NOMO-1 (cell line): ENCODE data around the gene CRIP1.

ENCODE experiments used
- DNase-seq, 2 experiments: peaks; one replicate each; lab custom pipeline; 2025; ENCODE audit not compliant: unreplicated experiment in 2 of 2; lab: John Stamatoyannopoulos, UW

The CRIP1 gene

DNA sequence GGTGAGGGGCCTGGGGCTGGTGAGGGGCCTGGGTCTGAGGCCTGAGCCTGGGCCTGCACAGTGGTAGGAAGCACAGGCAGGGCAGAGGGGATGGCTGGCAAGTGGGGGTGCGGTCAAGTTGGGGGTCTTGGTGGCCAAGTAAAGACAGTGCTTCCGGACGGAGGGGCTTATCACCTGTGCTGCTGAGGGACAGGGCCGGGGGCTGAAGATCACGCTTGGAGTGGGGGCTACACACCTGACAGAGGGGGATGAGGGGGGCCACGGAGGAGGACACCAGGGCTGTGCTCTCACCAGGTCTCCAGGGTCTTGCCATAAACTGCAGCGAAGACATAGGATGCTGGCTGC, 16.6 kb downstream of the CRIP1 start:
- DNase-seq, result no peak

GRCh38 chr14:105503935-105504692, 17.4 kb downstream of the CRIP1 start:
- no peak for DNase-seq

DNA sequence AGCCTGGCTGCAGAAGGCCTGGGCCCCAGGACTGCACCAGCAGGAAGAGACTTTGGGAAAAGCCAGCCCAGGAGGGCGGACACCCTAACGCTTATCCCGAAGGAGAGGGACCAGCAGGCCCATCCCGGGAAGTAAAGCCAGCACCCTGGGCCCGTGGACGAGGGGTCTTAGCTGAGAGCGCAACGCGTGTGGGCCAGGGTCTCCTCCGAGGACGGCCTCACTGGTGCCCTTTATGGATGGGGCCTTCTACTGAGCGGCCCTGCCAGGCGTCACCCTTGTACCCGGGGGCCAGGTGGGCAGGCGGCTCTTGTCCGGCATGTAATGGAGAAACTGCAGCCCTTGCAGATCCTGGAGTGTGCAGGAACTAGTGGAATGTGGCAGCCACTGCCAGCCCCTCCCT, 18.4 kb downstream of the CRIP1 start:
- DNase-seq, result no peak

- no peak for DNase-seq
Observed at GRCh38 chr14:105507247-105507646, 20.6 kb downstream of the CRIP1 start.

DNA sequence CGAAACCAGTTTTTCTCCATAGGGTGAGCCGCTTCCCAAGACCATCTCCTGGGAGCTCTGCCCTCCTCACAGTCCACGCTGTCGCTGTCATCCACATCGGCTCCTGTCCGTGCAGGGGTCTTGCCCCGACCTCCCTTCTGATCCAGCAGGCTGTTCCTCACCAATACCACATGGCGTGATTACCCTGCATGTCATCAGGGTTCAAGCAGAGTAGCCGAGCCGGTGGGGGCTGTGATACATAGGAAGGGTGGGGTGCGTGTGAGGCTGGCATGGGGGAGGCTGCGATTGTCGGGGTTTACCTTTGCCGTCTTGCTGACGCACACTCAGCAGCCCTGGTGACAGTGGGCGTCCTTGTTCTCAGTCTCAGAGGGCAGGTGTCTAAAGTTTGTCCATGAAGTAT, 21.4 kb downstream of the CRIP1 start:
- DNase-seq, result no peak

DNA sequence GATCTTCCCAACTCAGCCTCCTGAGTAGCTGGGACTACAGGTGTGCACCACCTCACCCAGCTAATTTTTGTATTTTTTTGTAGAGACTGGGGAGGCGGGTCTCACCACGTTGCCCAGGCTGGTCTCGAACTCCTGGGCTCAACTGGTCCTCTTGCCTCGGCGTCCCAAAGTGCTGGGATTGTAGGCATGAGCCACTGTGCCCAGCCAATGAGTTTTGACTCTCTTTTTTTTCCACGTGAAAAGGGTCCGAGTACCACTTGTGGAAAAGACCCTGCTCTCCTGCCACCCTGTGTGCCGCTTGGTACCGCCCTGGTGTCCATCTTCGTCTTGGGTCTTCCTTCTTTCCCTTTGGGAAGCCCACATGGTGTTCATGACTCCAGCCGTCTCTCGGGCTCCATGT, 21.9 kb downstream of the CRIP1 start:
- no peak for DNase-seq

- DNase-seq, result no peak
Observed at GRCh38 chr14:105517096-105517495, 30.4 kb downstream of the CRIP1 start.

DNA sequence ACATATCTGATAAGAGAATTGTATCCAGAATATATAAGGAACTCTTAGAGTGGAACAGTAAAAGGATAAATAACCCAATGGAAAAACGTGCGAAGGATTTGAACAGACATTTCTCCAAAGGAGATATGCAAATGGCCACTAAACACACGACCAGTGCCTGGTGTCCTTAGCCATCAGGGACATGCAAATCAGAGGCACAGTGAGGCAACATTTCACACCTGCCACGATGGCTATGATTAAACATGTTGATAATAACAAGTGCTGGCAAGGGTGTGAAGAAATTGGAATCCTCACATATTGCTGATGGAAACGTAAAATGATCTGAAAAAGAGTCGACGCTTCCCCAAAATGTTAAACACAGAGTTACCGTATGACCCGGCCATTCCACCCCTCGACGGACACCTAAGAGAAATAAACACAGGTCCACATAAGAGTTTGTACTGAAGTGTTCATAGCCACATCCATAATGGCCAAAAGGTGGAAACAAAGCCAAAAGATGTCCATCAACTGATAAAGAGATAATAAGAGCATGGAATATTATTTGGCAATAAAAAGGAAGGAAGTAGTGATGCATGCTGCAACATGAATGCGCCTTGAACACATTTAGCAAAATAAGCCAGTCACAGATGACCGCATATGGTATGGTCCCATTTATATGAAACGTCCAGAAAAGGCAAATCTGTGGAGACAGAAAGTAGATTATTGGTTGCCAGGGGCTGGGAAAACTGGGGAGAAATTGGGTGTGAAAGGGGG, 33.4 kb downstream of the CRIP1 start:
- DNase-seq, result no peak

- no peak for DNase-seq
Observed at GRCh38 chr14:105525326-105525725, 38.6 kb downstream of the CRIP1 start.

DNA sequence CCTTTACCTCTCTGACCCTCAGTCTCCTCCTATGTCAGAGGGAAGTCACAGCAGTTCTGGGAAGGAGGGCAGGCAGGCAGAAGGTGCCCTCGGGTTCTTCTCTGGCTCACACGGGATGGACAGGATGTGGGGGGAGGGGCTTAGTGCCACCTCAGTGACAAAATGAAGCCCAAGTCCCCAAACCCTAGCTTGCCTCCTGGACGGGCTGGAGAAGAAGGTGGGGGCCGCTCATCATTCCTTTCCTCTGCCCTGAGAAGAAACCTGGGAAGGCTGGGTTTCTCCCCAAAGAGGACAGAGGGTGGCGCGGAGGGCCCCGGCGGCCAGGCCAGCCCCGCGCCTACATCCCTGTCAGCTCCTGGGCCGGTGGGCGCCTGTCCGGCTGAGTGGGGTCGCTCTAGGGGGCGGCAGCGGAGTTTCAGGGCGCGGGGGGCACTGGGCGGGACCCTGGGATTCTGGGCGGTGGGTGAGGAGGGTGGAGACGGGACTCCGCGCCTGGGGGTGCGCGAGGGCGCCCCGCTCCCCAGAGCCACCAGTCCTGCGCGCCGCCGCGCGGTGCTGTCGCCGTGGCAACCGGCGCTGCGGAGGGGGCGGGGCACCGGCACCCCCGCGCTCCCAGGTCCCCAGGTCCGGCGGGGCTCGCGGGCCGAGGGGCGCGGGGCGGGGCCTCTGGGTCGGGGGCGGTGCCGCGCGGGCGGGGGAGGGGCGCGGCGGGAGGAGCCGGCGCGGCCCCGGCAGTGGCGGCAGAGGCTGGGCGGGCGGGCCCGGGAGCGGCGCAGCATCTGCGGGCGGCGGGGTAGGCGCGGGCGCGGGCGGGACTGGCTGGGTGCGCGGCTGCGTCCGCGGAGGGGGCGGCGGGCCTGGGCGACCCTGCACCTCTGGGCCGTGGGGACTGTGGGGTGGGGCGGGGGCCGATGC, 39.4 kb downstream of the CRIP1 start, which contains the start of gene TMEM121:
TMEM121 (plus strand) TSS at position 723 of the 915 bp plus-strand sequence. CDS start 2,252 bp downstream, outside the sequence.
- DNase-seq, result no peak

GRCh38 chr14:105526776-105527380, 40.2 kb downstream of the CRIP1 start:
- no peak for DNase-seq

DNA sequence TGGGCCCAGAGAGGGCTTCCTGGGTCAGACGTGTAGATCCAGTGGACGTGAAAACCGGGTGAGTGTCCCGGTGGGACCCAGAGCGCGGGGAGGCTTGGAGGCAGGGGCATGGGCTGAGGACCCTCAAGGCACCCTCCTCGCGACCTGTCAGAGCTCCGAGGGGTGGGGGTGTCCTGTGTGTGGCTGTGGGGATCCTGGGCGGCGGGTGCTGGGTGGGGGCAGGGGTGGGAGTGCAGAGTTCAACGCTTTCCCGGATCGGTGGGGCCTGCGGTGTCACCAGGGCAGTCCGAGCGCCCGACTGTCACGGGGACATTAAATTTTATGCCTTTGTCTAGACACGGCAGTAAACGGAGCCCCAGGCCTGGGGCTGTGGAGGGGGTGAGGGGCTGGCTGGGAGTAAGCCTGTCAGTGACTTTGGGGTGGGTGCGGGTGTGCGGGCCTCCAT, 40.7 kb downstream of the CRIP1 start:
- no peak for DNase-seq

DNA sequence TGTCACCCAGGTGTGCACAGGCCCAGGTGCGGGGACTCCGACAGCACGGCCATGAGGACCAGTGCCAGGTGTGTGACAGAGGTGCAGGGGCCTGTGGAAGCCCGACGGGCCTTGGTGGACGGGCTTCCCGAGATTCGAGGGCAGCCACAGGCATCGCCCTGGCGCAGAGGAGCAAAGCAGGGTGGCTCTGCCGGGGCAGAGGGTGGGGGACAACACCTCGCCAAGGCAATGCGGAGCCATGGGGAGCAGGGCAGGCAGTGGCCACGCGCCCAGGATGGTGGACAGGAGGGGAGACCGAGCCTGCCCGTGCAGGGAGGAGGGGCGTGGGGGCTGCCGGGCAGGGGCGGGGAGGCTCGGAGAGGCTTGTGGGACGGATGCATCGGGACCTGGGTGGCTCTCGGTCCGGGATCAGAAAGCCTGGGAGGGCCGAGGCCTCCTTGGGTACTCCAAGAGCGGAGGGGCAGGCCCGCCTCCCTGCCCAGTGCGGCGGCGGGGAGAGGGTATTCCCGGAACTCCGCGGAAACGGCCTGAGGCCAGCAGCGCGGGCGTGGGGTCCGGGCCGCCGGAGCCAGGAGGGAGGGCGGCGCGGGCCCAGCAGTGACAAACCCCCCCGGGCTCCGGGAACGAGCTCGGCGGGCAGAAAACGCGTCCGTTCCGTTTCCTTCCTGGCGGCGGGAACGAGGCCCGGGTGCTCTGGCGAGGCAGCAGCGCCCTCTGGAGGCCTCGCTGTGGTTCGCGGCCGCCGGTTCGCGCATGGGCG, 41.3 kb downstream of the CRIP1 start:
- peak; percentile 61 for DNase-seq

DNA sequence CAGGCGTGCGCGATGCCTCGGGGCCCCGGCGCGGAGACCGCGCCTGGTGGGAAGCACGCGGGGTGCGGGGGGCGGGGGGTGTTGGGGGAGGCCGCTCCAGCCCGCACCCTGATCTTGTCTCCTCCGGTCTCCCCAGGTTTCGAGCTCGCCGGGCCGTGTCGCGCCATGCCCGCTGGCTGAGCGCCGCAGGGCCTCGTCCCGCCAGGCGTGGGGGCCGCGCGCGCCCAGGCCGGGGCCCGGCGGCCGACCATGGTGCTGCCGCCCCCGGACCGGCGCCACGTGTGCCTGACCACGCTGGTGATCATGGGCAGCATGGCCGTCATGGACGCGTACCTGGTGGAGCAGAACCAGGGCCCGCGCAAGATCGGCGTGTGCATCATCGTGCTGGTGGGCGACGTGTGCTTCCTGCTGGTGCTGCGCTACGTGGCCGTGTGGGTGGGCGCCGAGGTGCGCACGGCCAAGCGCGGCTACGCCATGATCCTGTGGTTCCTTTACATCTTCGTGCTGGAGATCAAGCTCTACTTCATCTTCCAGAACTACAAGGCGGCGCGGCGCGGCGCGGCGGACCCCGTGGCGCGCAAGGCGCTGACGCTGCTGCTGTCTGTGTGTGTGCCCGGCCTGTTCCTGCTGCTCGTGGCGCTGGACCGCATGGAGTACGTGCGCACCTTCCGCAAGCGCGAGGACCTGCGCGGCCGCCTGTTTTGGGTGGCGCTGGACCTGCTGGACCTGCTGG, 42.1 kb downstream of the CRIP1 start:
- no peak for DNase-seq

DNA sequence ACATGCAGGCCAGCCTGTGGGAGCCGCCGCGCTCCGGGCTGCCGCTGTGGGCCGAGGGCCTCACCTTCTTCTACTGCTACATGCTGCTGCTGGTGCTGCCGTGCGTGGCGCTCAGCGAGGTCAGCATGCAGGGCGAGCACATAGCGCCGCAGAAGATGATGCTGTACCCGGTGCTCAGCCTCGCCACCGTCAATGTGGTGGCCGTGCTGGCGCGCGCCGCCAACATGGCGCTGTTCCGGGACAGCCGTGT, 42.6 kb downstream of the CRIP1 start:
- DNase-seq, result no peak

- DNase-seq, result no peak
Observed at GRCh38 chr14:105529569-105530284, 43.0 kb downstream of the CRIP1 start.

- no peak for DNase-seq
Observed at GRCh38 chr14:105530285-105531087, 43.8 kb downstream of the CRIP1 start.
